K562 (cell line): Measurements from ENCODE around the gene NXN. TPM values are rescaled to one million over a fixed set of nuclear protein-coding genes. Genes with fewer than 3 reads are reported as not detected.
"Not testable (repeated sequence)": the region's sequence is repeated elsewhere in the genome, so short reads cannot be mapped to it uniquely, and the experiment has no call there.

Experiments
- ATAC-seq: fragments of 200-7000 bp; cut with Tn5 transposase; 3 replicates; pipeline ENCODE4 v1.9.1; 2020; ENCODE audit warnings: moderate library complexity
- BruUV-seq: library from RNA; stranded (reverse); fragments of 400-500 nt; replicated peaks from 2 replicates; lab custom pipeline; 2021; lab: Mats Ljungman, UMichigan
- CTCF ChIA-PET: fragments of 300-600 bp; formaldehyde crosslinking; extraction: SDS; loops from one replicate; lab custom pipeline; 2021; ENCODE audit warnings: low intra/inter-chr PET ratio; lab: Yijun Ruan, JAX
- POLR2A ChIA-PET: fragments of 300-600, 350-650 bp; sonication (Branson Sonifier 250); formaldehyde crosslinking; extraction: SDS; loops from one replicate; lab custom pipeline; 2021; ENCODE audit warnings: antibody characterized with exemption, inconsistent platforms; lab: Yijun Ruan, JAX
- DNase-seq, 4 experiments: peaks; one replicate each; pipeline versions ENCODE4 v3.0.0 to v3.0.0-alpha.2; 2011 to 2018; ENCODE audit warnings: low spot score in 3 of 4, mixed read lengths in 3 of 4; ENCODE audit errors: extremely low read depth in 1 of 4
- FAIRE-seq: peaks from 2 replicates; lab custom pipeline; 2011; peaks lifted over from hg19 to GRCh38; lab: Jason Lieb, UNC
- H2AFZ ChIP-seq: 2 replicates; pipeline ENCODE4 v1.6.0; 2011; ENCODE audit warnings: low read depth, low read length, control low read depth, inconsistent platforms
- H3K27ac ChIP-seq: fragments of 200-600 bp; 3 replicates; pipeline ENCODE4 v1.8.0; 2011; ENCODE audit warnings: low read depth, mild to moderate bottlenecking, control low read depth, inconsistent platforms, low read length, moderate library complexity, mixed read lengths; ENCODE audit errors: extremely low read depth
- H3K27me3 ChIP-seq, 2 experiments: fragments of 300-600 bp in 1 of 2; 2 replicates in 1 of 2; 3 replicates in 1 of 2; pipeline versions ENCODE4 v1.6.0 to v1.8.0; 2011; ENCODE audit warnings: inconsistent platforms in 2 of 2, low read length in 2 of 2, mild to moderate bottlenecking in 1 of 2, mixed read lengths in 1 of 2, moderate library complexity in 1 of 2; ENCODE audit not compliant: control insufficient read depth in 2 of 2, insufficient read depth in 2 of 2
- H3K36me3 ChIP-seq: fragments of 300-600 bp; 3 replicates; pipeline ENCODE4 v1.8.0; 2011; ENCODE audit warnings: mild to moderate bottlenecking, low read length, inconsistent platforms; ENCODE audit not compliant: control insufficient read depth, insufficient read depth
- H3K4me1 ChIP-seq, 2 experiments: fragments of 200-600 bp in 1 of 2; replicated peaks in 1 of 2; 2 replicates in 1 of 2; 3 replicates in 1 of 2; pipeline versions ENCODE4 v1.5.1 to v1.8.0; 2011; ENCODE audit warnings: inconsistent platforms in 2 of 2, low read length in 2 of 2, mild to moderate bottlenecking in 1 of 2, mixed read lengths in 1 of 2, moderate library complexity in 1 of 2; ENCODE audit not compliant: control insufficient read depth in 2 of 2, insufficient read depth in 2 of 2
- H3K4me2 ChIP-seq: 2 replicates; pipeline ENCODE4 v1.6.1; 2011; ENCODE audit warnings: low read length, control low read depth, inconsistent platforms, mixed read lengths; ENCODE audit not compliant: insufficient read depth
- H3K4me3 ChIP-seq: fragments of 200-600 bp; sonication (generic), shearing (Covaris generic); 2 replicates; pipeline ENCODE4 v1.5.1; 2016; ENCODE audit warnings: control low read depth, inconsistent platforms
- H3K79me2 ChIP-seq: fragments of 200-600 bp; 3 replicates; pipeline ENCODE4 v1.8.0; 2011; ENCODE audit warnings: low read length, inconsistent platforms; ENCODE audit not compliant: control insufficient read depth, insufficient read depth
- H3K9ac ChIP-seq, 2 experiments: 2 replicates each; pipeline versions ENCODE4 v1.6.0 to v1.6.1; 2011; ENCODE audit warnings: low read depth in 2 of 2, low read length in 2 of 2, control low read depth in 1 of 2, inconsistent platforms in 1 of 2, mild to moderate bottlenecking in 1 of 2, mixed read lengths in 1 of 2; ENCODE audit not compliant: insufficient read depth in 1 of 2
- H3K9me1 ChIP-seq: one replicate; pipeline ENCODE4 v1.6.0; 2011; ENCODE audit warnings: inconsistent platforms, mild to moderate bottlenecking, low read length, moderate library complexity; ENCODE audit not compliant: control insufficient read depth, insufficient read depth
- H3K9me3 ChIP-seq: replicated peaks from 2 replicates; pipeline ENCODE4 v1.5.1; 2011; ENCODE audit warnings: low read depth, low read length, inconsistent platforms; ENCODE audit not compliant: control insufficient read depth, insufficient read depth
- H4K20me1 ChIP-seq: replicated peaks from 2 replicates; pipeline ENCODE4 v1.6.1; 2011; ENCODE audit warnings: low read length, inconsistent platforms, mixed read lengths; ENCODE audit not compliant: control insufficient read depth, insufficient read depth
- E4F1 ChIP-seq: fragments of 250-450 bp; sonication (Bioruptor Pico); IDR thresholded peaks from 2 replicates; pipeline ENCODE4 v1.5.0; 2021; ENCODE audit warnings: mild to moderate bottlenecking, borderline replicate concordance
- NKRF ChIP-seq: fragments of 450-650 bp; IDR thresholded peaks from 2 replicates; pipeline ENCODE4 v1.6.1; 2016; ENCODE audit warnings: borderline replicate concordance
- YY1 ChIP-seq, 3 experiments: IDR thresholded peaks; 2 replicates each; pipeline ENCODE4 v1.6.1; 2011; ENCODE audit warnings: low read length in 2 of 3, mild to moderate bottlenecking in 2 of 3, moderate library complexity in 2 of 3, borderline replicate concordance in 1 of 3, control low read depth in 1 of 3, low read depth in 1 of 3; ENCODE audit not compliant: insufficient read depth in 3 of 3, insufficient replicate concordance in 2 of 3, control insufficient read depth in 1 of 3, insufficient read length in 1 of 3; ENCODE audit errors: extremely low read depth in 1 of 3
- ZNF512 ChIP-seq: IDR thresholded peaks from 2 replicates; pipeline ENCODE4 v1.6.1; 2016; ENCODE audit warnings: missing genetic modification characterization, missing compliant biosample characterization
- WGBS: fragments of 100-300 bp; shearing (Covaris generic); methylation state at CpG from one replicate; pipeline ENCODE4 v1.1.6; 2016; ENCODE audit warnings: low coverage, mixed read lengths; ENCODE audit not compliant: insufficient coverage; ENCODE audit errors: missing lambda C conversion rate; 5-methylcytosine and 5-hydroxymethylcytosine counted together
- in situ Hi-C: fragments of 300-500 bp; cut with MboI; formaldehyde crosslinking; loops from 4 replicates; pipeline ENCODE4 v1.15.0; 2018; ENCODE audit warnings: inconsistent platforms, mixed read lengths
- intact Hi-C: fragments of 100-400 bp; cut with micrococcal nuclease; formaldehyde crosslinking; loops from 2 replicates; pipeline ENCODE4 v1.14.2; 2022
- polyA plus RNA-seq, 8 experiments: library from polyadenylated mRNA; depleted of rRNA in 4 of 8; stranded (reverse) in 5 of 8; unstranded in 3 of 8; fragments of >200 nt; fragmentation: Nextera tagmentation in 2 of 8; fragmentation: Illumina TruSeq in 1 of 8; extraction: Ambion mirVana in 2 of 8; extraction: Trizol in 1 of 8; gene quantifications; 2 replicates each; pipeline versions ENCODE4 v1.2.1 to v1.2.3, GENCODE V29; 2011 to 2014; ENCODE audit warnings: inconsistent platforms in 1 of 8, missing spikeins in 1 of 8
- total RNA-seq, 7 experiments: library from RNA; depleted of rRNA in 6 of 7; stranded (reverse); fragments of >200 nt in 6 of 7; fragmentation: Illumina TruSeq in 2 of 7; extraction: Trizol in 2 of 7; gene quantifications; 2 replicates each; pipeline versions ENCODE4 v1.2.1 to v1.2.3, GENCODE V29; 2011 to 2021; ENCODE audit warnings: low replicate concordance in 1 of 7

The NXN gene
- total and polyA plus RNA-seq, 9 of the 15 experiments (the other 6 are each of a cell fraction or from before 2014, with no cell fraction given): 0.08 to 0.39 (median 0.29) TPM; not detected in 5

- TF ChIP-seq NKRF: no peak
- TF ChIP-seq YY1 (IDR thresholded peaks at IDR 0.05; ENCODE audit: borderline replicate concordance in 1 of 3, control insufficient read depth in 1 of 3, extremely low read depth in 1 of 3, insufficient read depth in 3 of 3, insufficient read length in 1 of 3, insufficient replicate concordance in 2 of 3, low read depth in 1 of 3, low read length in 2 of 3): no peak
- no peak for TF ChIP-seq E4F1 (CRISPR knock-in tag)
- TF ChIP-seq ZNF512 (tag): no peak
- TF ChIP-seq, all 486 proteins: peak for 0
Observed at GRCh38 chr17:867896-868489, 111.6 kb downstream of the NXN start (continued).

GRCh38 chr17:867238-867637 lies 112.3 kb downstream of the NXN start:
- H3K79me2 ChIP-seq, ATAC-seq, H4K20me1 ChIP-seq, BruUV-seq, H3K9me3 ChIP-seq, H2AFZ ChIP-seq, H3K9me1 ChIP-seq, POLR2A ChIA-PET, H3K9ac ChIP-seq, H3K36me3 ChIP-seq, H3K4me3 ChIP-seq, intact Hi-C loops, FAIRE-seq, H3K4me1 ChIP-seq, DNase-seq, H3K4me2 ChIP-seq, in situ Hi-C loops, H3K27ac ChIP-seq, CTCF ChIA-PET: not testable (repeated sequence)
- 0% methylated on average over 5 of the region's 10 CpGs for WGBS
- peaks cover 27 to 60% of the 10 kb centered on the region in 2 experiments; a peak in 4 of 5 replicates for H3K27me3 ChIP-seq
